ENCODE measurements around the gene FOXP1.

Gene FOXP1

DNA sequence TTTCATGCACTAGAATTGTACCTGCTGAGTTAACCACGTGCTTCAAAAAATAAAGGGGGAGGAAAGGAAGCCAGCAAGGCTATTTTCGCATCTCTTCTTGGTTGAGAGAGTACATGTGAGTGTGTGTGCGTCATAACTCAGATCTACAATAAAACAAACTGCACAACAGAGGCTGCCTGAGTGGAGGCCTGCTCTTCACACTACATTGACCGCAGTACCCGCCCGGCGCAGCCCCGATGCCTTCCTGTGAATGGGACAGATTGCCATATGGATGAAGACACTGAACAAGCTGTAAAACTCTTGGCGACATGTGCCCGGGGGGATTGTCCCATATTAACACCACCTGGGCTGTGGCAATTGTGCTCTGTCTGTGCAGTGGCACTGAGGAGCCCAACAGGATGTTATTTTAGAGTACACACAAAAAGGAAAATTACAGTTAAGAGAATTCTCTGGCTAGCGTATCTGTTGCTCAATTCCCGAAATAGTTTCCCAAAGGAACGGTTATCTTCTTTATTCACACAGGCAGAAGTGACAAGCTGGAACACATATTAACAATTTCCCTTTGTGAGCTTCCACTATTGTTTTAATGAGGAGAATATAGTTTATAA, 551.5 kb downstream of the FOXP1 start:
- Histone ChIP-seq H2BK12ac (ENCODE audit: low read length) (no peak overlapping the region), H3K23ac (ENCODE audit: low read length) (peak overlapping the region; percentile 64), H3K27ac (ENCODE audit: low read depth, low read length) (no peak overlapping the region), H3K4me3 (ENCODE audit: low read depth, low read length) (no peak overlapping the region), H2AK5ac (ENCODE audit: low read length) (no peak overlapping the region), H3K9me3 (ENCODE audit: insufficient read depth, low read depth, low read length) (no peaks in the 10 kb centered on the region), H3K79me1 (ENCODE audit: low read length) (peaks cover 2% of the 10 kb centered on the region), H3K4me1 (ENCODE audit: control insufficient read depth in 1 of 2, insufficient read depth in 2 of 2, low read length in 2 of 2) (peaks cover 11 to 20% of the 10 kb centered on the region in 2 experiments), H3K9ac (ENCODE audit: low read length) (no peak overlapping the region), H3K36me3 (ENCODE audit: control insufficient read depth in 1 of 2, insufficient read depth in 2 of 2, low read length in 2 of 2) (no peaks in the 10 kb centered on the region), H4K91ac (ENCODE audit: low read depth, low read length) (no peak overlapping the region), H2AFZ (ENCODE audit: insufficient read depth, low read length, poor library complexity) (peak overlapping the region; percentile 26), H3K79me2 (ENCODE audit: control insufficient read depth, insufficient read depth, low read length, poor library complexity) (no peaks in the 10 kb centered on the region), H3K4ac (ENCODE audit: low read depth, low read length) (no peak overlapping the region), H4K12ac (ENCODE audit: low read depth, low read length) (no peak overlapping the region), H4K8ac (ENCODE audit: low read depth, low read length) (no peak overlapping the region), H3K27me3 (ENCODE audit: insufficient read depth, low read length) (no peaks in the 10 kb centered on the region), H3K18ac (ENCODE audit: low read length) (no peak overlapping the region), H3K4me2 (ENCODE audit: low read length) (no peak overlapping the region), H3K14ac (ENCODE audit: low read length) (no peak overlapping the region), H2BK5ac (ENCODE audit: low read depth, low read length, poor library complexity) (no peak overlapping the region), H2BK120ac (ENCODE audit: insufficient read depth, low read length, poor library complexity) (no peak overlapping the region)
- DNase-seq: no peak
- no CpG with 5 or more reads among the region's 13 CpGs for WGBS (ENCODE audit: extremely low coverage, insufficient coverage, insufficient read length)

DNA sequence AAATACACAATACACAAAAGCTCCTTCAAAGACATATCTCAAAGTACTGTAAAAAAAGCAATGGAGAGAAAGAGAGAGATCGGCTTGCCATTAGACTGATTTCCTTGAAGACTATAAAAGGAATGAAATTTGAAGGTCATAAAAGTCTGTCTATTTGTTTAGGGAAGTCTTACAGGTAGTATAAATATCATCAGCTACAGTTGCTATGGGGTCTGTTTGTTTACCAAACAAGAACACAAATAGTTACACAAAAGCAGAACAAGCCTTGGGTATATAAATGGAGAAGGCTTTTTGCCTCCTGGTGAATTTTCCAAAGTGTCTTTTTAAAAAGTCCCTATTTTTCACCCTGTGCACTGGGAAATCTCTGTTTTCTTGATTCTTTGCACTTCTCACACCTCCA, 552.3 kb downstream of the FOXP1 start:
- no CpG with 5 or more reads among the region's 1 CpG for WGBS (ENCODE audit: extremely low coverage, insufficient coverage, insufficient read length)
- H3K4me2 ChIP-seq (ENCODE audit: low read length): no peak overlapping the region

GRCh38 chr3:71030748-71031147, 552.8 kb downstream of the FOXP1 start:
- H2AFZ ChIP-seq (ENCODE audit: insufficient read depth, low read length, poor library complexity): no peak overlapping the region
- H3K18ac ChIP-seq (ENCODE audit: low read length): no peak overlapping the region
- H3K79me2 ChIP-seq (ENCODE audit: control insufficient read depth, insufficient read depth, low read length, poor library complexity): no peaks in the 10 kb centered on the region
- no peak overlapping the region for H3K4ac ChIP-seq (ENCODE audit: low read depth, low read length)
- no peak overlapping the region for H3K27ac ChIP-seq (ENCODE audit: low read depth, low read length)
- H4K91ac ChIP-seq (ENCODE audit: low read depth, low read length): no peak overlapping the region
- H2BK5ac ChIP-seq (ENCODE audit: low read depth, low read length, poor library complexity): no peak overlapping the region
- no peak overlapping the region for H2AK5ac ChIP-seq (ENCODE audit: low read length)
- H3K23ac ChIP-seq (ENCODE audit: low read length): no peak overlapping the region
- H3K79me1 ChIP-seq (ENCODE audit: low read length): peaks cover 2% of the 10 kb centered on the region
- no peak overlapping the region for H2BK12ac ChIP-seq (ENCODE audit: low read length)
- no peak overlapping the region for H3K9ac ChIP-seq (ENCODE audit: low read length)
- no peak overlapping the region for H4K12ac ChIP-seq (ENCODE audit: low read depth, low read length)
- H3K4me3 ChIP-seq (ENCODE audit: low read depth, low read length): no peak overlapping the region
- no peak overlapping the region for H4K8ac ChIP-seq (ENCODE audit: low read depth, low read length)
- no peak overlapping the region for H3K14ac ChIP-seq (ENCODE audit: low read length)
- H3K36me3 ChIP-seq (ENCODE audit: control insufficient read depth in 1 of 2, insufficient read depth in 2 of 2, low read length in 2 of 2): no peaks in the 10 kb centered on the region
- H3K9me3 ChIP-seq (ENCODE audit: insufficient read depth, low read depth, low read length): no peaks in the 10 kb centered on the region
- H2BK120ac ChIP-seq (ENCODE audit: insufficient read depth, low read length, poor library complexity): no peak overlapping the region
- H3K4me2 ChIP-seq (ENCODE audit: low read length): no peak overlapping the region
- DNase-seq: no peak
- peaks cover 11 to 17% of the 10 kb centered on the region in 2 experiments for H3K4me1 ChIP-seq (ENCODE audit: control insufficient read depth in 1 of 2, insufficient read depth in 2 of 2, low read length in 2 of 2)
- H3K27me3 ChIP-seq (ENCODE audit: insufficient read depth, low read length): no peaks in the 10 kb centered on the region
- WGBS (ENCODE audit: extremely low coverage, insufficient coverage, insufficient read length): no CpG with 5 or more reads among the region's 5 CpGs

More for the DNA sequence above, 552.3 kb downstream of the FOXP1 start:
- H4K91ac ChIP-seq (ENCODE audit: low read depth, low read length): no peak overlapping the region
- H3K79me1 ChIP-seq (ENCODE audit: low read length): peaks cover 2% of the 10 kb centered on the region
- H3K4me3 ChIP-seq (ENCODE audit: low read depth, low read length): no peak overlapping the region
- no peak overlapping the region for H4K12ac ChIP-seq (ENCODE audit: low read depth, low read length)
- H3K79me2 ChIP-seq (ENCODE audit: control insufficient read depth, insufficient read depth, low read length, poor library complexity): no peaks in the 10 kb centered on the region
- peaks cover 11 to 20% of the 10 kb centered on the region in 2 experiments for H3K4me1 ChIP-seq (ENCODE audit: control insufficient read depth in 1 of 2, insufficient read depth in 2 of 2, low read length in 2 of 2)
- H2BK120ac ChIP-seq (ENCODE audit: insufficient read depth, low read length, poor library complexity): no peak overlapping the region
- H3K23ac ChIP-seq (ENCODE audit: low read length): no peak overlapping the region
- H2BK5ac ChIP-seq (ENCODE audit: low read depth, low read length, poor library complexity): no peak overlapping the region
- no peaks in the 10 kb centered on the region for H3K9me3 ChIP-seq (ENCODE audit: insufficient read depth, low read depth, low read length)
- H4K8ac ChIP-seq (ENCODE audit: low read depth, low read length): no peak overlapping the region
- no peak overlapping the region for H3K9ac ChIP-seq (ENCODE audit: low read length)
- H2AK5ac ChIP-seq (ENCODE audit: low read length): no peak overlapping the region
- H3K4ac ChIP-seq (ENCODE audit: low read depth, low read length): no peak overlapping the region
- no peak overlapping the region for H3K27ac ChIP-seq (ENCODE audit: low read depth, low read length)
- no peak overlapping the region for H2AFZ ChIP-seq (ENCODE audit: insufficient read depth, low read length, poor library complexity)
- no peak overlapping the region for H2BK12ac ChIP-seq (ENCODE audit: low read length)
- no peaks in the 10 kb centered on the region for H3K36me3 ChIP-seq (ENCODE audit: control insufficient read depth in 1 of 2, insufficient read depth in 2 of 2, low read length in 2 of 2)
- H3K14ac ChIP-seq (ENCODE audit: low read length): no peak overlapping the region
- peak in 1 of 2 donors; percentile 26 for DNase-seq
- no peaks in the 10 kb centered on the region for H3K27me3 ChIP-seq (ENCODE audit: insufficient read depth, low read length)
- H3K18ac ChIP-seq (ENCODE audit: low read length): no peak overlapping the region

DNA sequence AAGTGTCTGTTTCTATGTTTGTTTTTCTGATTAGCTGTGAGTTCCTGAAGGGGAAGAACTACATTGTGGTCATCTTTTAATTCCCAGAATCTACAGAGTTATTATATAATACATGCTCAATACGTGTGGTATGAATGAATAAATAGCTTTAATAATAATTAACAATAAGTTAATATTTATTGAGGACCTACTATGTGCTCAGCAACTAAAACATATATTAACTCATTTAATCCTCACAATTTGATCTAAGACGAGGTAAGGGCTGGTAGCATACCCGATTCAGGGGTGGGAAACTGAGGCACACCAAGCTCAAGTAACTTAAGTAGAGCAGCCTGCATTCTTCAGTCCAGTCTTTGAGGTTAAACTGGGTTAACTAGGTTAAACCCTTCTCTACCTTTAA, 553.8 kb downstream of the FOXP1 start:
- no peaks in the 10 kb centered on the region for H3K79me2 ChIP-seq (ENCODE audit: control insufficient read depth, insufficient read depth, low read length, poor library complexity)
- no peak overlapping the region for H4K12ac ChIP-seq (ENCODE audit: low read depth, low read length)
- H3K23ac ChIP-seq (ENCODE audit: low read length): no peak overlapping the region
- H3K9me3 ChIP-seq (ENCODE audit: insufficient read depth, low read depth, low read length): no peaks in the 10 kb centered on the region
- no peaks in the 10 kb centered on the region for H3K36me3 ChIP-seq (ENCODE audit: control insufficient read depth in 1 of 2, insufficient read depth in 2 of 2, low read length in 2 of 2)
- H3K27ac ChIP-seq (ENCODE audit: low read depth, low read length): no peak overlapping the region
- no peak overlapping the region for H3K4me2 ChIP-seq (ENCODE audit: low read length)
- no peak overlapping the region for H2BK5ac ChIP-seq (ENCODE audit: low read depth, low read length, poor library complexity)
- no peak overlapping the region for H3K9ac ChIP-seq (ENCODE audit: low read length)
- no peak for DNase-seq
- no peak overlapping the region for H3K14ac ChIP-seq (ENCODE audit: low read length)
- no CpG with 5 or more reads among the region's 3 CpGs for WGBS (ENCODE audit: extremely low coverage, insufficient coverage, insufficient read length)
- no peaks in the 10 kb centered on the region for H3K27me3 ChIP-seq (ENCODE audit: insufficient read depth, low read length)
- H2BK12ac ChIP-seq (ENCODE audit: low read length): no peak overlapping the region
- H3K4ac ChIP-seq (ENCODE audit: low read depth, low read length): no peak overlapping the region
- no peak overlapping the region for H4K8ac ChIP-seq (ENCODE audit: low read depth, low read length)
- no peak overlapping the region for H4K91ac ChIP-seq (ENCODE audit: low read depth, low read length)
- peaks cover 11 to 13% of the 10 kb centered on the region in 2 experiments for H3K4me1 ChIP-seq (ENCODE audit: control insufficient read depth in 1 of 2, insufficient read depth in 2 of 2, low read length in 2 of 2)
- H2BK120ac ChIP-seq (ENCODE audit: insufficient read depth, low read length, poor library complexity): no peak overlapping the region
- H2AFZ ChIP-seq (ENCODE audit: insufficient read depth, low read length, poor library complexity): no peak overlapping the region
- no peak overlapping the region for H2AK5ac ChIP-seq (ENCODE audit: low read length)
- no peak overlapping the region for H3K18ac ChIP-seq (ENCODE audit: low read length)
- no peak overlapping the region for H3K4me3 ChIP-seq (ENCODE audit: low read depth, low read length)
- H3K79me1 ChIP-seq (ENCODE audit: low read length): peaks cover 2% of the 10 kb centered on the region

Data from trophoblast cell (in vitro differentiated cells and primary cell).